ENCODE measurements around the gene ELAVL4.

ELAVL4 gene

GRCh38 chr1:50112193-50112592 is 3.5 kb downstream of the ELAVL4 start:
- DNase-seq (ENCODE audit: low read depth): no peak
- no peak overlapping the region for H3K4me3 ChIP-seq (ENCODE audit: low read length)
- no peak for TF ChIP-seq CTCF (conservative IDR thresholded peaks at IDR 0.05; ENCODE audit: low read length)

GRCh38 chr1:50123071-50123470 is 14.4 kb downstream of the ELAVL4 start:
- no peak for TF ChIP-seq CTCF (conservative IDR thresholded peaks at IDR 0.05; ENCODE audit: low read length)
- no peak overlapping the region for H3K4me3 ChIP-seq (ENCODE audit: low read length)
- no peak for DNase-seq (ENCODE audit: low read depth)

DNA sequence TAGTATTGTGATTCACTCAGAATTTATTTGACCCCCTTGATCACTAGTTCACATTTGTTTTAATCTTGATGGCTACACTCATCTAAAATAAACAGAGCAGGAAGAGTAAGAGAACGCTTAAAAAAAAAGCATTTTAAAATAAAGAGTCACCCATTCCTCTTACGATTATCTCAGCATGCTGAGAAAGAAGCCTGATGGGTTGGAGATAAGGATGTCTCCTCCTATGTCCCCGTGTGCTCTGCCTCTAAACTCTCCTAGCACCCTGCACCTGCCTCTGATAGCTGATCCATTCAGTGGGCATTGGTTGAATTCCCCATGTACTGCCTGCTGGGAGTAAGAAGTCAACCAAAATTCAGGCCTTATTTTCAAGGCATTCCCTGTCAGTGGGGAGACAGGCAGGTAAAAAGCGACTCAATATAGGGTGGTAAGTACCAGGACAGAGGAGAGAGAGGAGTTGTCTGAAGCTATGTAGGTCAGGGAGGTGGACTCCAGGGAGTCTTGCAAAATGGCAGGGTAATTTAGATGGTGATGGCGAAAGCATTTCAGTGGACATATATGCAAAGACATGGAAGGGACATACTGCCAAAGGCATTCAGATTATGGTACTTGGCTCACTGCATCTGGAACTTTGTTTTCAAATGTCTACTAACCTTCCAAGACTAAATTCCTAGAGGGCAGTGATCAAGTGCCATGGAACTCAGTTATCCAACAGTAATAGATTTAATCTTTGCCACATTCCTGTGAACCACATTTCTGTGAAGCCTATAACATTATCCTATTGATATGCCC is 18.4 kb downstream of the ELAVL4 start:
- DNase-seq (ENCODE audit: low read depth): no peak
- no peak for TF ChIP-seq CTCF (conservative IDR thresholded peaks at IDR 0.05; ENCODE audit: low read length)
- H3K4me3 ChIP-seq (ENCODE audit: low read length): no peak overlapping the region

DNA sequence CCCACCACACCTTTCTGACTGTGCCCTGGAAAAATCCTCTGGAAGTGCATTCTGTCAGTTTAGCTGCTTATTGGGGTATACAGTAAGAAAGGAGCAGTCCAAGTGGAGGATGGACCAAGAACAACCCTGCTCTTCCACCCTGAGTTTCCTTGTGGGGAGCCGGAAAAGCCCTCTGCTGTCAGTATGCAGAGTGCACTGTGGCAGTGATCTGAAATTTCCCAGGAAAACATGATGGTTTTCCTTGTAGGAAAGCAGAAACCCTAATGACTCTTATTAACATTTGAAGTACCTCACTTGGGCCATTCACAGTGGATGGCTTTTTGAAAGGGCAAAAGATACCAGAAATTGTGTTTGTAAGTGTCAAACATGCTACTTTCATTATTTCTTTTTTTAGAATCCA is 20.5 kb downstream of the ELAVL4 start:
- no peak overlapping the region for H3K4me3 ChIP-seq (ENCODE audit: low read length)
- no peak for DNase-seq (ENCODE audit: low read depth)
- TF ChIP-seq CTCF (conservative IDR thresholded peaks at IDR 0.05; ENCODE audit: low read length): no peak

DNA sequence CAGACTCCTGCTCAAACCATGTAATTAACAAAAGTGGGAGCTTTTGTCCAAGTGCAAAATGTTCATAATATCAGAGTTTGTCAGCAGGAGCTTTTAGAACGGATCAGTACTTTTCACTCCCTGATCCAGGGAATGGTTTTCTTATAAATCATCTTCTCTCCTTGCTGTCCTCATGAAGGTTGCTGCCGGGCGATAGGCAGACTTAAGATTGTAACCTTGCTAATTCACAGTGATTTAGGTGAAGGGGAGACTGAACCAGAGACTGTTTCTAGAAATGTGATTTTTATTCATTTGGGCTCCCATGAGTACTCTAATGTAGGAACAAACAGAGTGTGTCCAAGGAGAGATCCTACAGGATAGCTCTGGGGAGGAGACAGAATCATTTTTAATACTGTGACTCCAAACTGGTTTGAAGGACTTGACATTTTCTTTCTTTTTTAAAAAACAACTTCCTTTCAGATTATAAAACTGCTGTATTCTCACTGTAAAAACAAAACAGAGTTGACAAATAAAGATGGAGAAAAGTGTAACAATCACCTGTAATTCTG is 23.7 kb downstream of the ELAVL4 start:
- TF ChIP-seq CTCF (conservative IDR thresholded peaks at IDR 0.05; ENCODE audit: low read length): no peak
- no peak for DNase-seq (ENCODE audit: low read depth)
- no peak overlapping the region for H3K4me3 ChIP-seq (ENCODE audit: low read length)

GRCh38 chr1:50135716-50136115 is 27.0 kb downstream of the ELAVL4 start:
- no peak for TF ChIP-seq CTCF (conservative IDR thresholded peaks at IDR 0.05; ENCODE audit: low read length)
- no peak for DNase-seq (ENCODE audit: low read depth)
- no peak overlapping the region for H3K4me3 ChIP-seq (ENCODE audit: low read length)
